Heart right ventricle (tissue), 16 donors: ENCODE measurements around the gene ROBO3. TPM values are rescaled to one million over a fixed set of nuclear protein-coding genes. Genes with fewer than 3 reads are reported as not detected.

Experiments
- ATAC-seq, 8 donors: fragments of 200-7000 bp; cut with Tn5 transposase; one replicate each; pipeline ENCODE4 v1.9.1; 2020; ENCODE audit warnings: mild to moderate bottlenecking in 8 of 8, moderate library complexity in 8 of 8, moderate number of reproducible peaks in 1 of 8
- DNase-seq, 2 donors: peaks; one replicate each; pipeline ENCODE4 v3.0.0-alpha.2; 2020
- H3K27ac ChIP-seq, 10 donors: fragments of 200-600 bp; sonication (generic) in 2 of 10; one replicate each; pipeline versions ENCODE4 v1.5.0 to v1.8.0; 2020 to 2022; ENCODE audit warnings: mild to moderate bottlenecking in 3 of 10
- H3K27me3 ChIP-seq, 7 donors: fragments of 200-600 bp; one replicate each; pipeline ENCODE4 v1.8.0; 2021 to 2022; ENCODE audit warnings: mild to moderate bottlenecking in 2 of 7
- H3K36me3 ChIP-seq, 9 donors: fragments of 200-600 bp; sonication (generic) in 1 of 9; one replicate each; pipeline versions ENCODE4 v1.5.0 to v1.8.0; 2020 to 2022; ENCODE audit warnings: mild to moderate bottlenecking in 2 of 9
- H3K4me1 ChIP-seq, 9 donors: fragments of 200-600 bp; sonication (generic) in 1 of 9; one replicate each; pipeline versions ENCODE4 v1.5.0 to v1.8.0; 2020 to 2022; ENCODE audit warnings: mild to moderate bottlenecking in 4 of 9
- H3K4me3 ChIP-seq, 10 donors: fragments of 200-600 bp; sonication (generic) in 2 of 10; one replicate each; pipeline versions ENCODE4 v1.5.0 to v1.8.0; 2020 to 2022; ENCODE audit warnings: mild to moderate bottlenecking in 7 of 10, moderate library complexity in 2 of 10
- H3K9me3 ChIP-seq, 11 donors: fragments of 200-600 bp in 10 of 11; sonication (generic) in 2 of 11; one replicate each; pipeline versions ENCODE4 v1.5.0 to v1.8.0; 2013 to 2022; ENCODE audit warnings: mild to moderate bottlenecking in 2 of 11, control low read depth in 1 of 11, moderate library complexity in 1 of 11
- CTCF ChIP-seq, 9 donors: fragments of 200-600 bp; sonication (generic) in 2 of 9; IDR thresholded peaks; one replicate each; pipeline versions ENCODE4 v1.5.0 to v1.8.0; 2021 to 2022; ENCODE audit warnings: antibody characterized with exemption in 9 of 9, mild to moderate bottlenecking in 5 of 9, moderate library complexity in 1 of 9
- WGBS, 2 donors: extraction: QIAGEN DNeasy Blood & Tissue Kit; methylation state at CpG; one replicate each; pipeline ENCODE4 v1.1.7; 2013; ENCODE audit warnings: inconsistent platforms in 1 of 2; 5-methylcytosine and 5-hydroxymethylcytosine counted together
- intact Hi-C, 10 donors: fragments of 100-400 bp; cut with DNase I; formaldehyde crosslinking; loops; one replicate each; pipeline versions ENCODE4 v1.11.1 to v1.14.2; 2022
- polyA plus RNA-seq, 2 donors: library from polyadenylated mRNA; stranded (reverse); fragments of 200-250 nt; gene quantifications; one replicate each; pipeline ENCODE4 v1.2.3, GENCODE V29; 2013
- total RNA-seq, 10 donors: library from RNA; stranded (reverse); fragmentation: NEBNext Ultra II Directional in 3 of 10; extraction: Animal tissue kit (Norgen Biotek cat#: 25700) in 3 of 10; gene quantifications; one replicate each; pipeline versions ENCODE4 v1.2.1 to v1.2.4, GENCODE V29; 2021 to 2023
- donor health status: Arrhythmogenic right ventricular cardiomyopathy.
- donor health status: ischemic (EF 13 %, LVEDD 7.1; RV severe dilation, severe dysfunction).
- donor health status: healthy with polysubstance abuse.
- donor health status: DM: no; HTN: yes; CAD: no.
- donor health status: DM: no; HTN: no; CAD: no.
- donor health status: ischemic (EF 25% LVEDD 6.9; RV normal size, moderate dysfunction).
- donor health status: ischemic (EF 25% LVEDD 5.7; RV mildly dilated, moderate dysfunction).
- donor health status: healthy.
- donor health status: DM: yes; HTN: yes; CAD: no.
- donor health status: Ischemic cardiomyopathy.
- donor health status: ischemic (EF 35%, LVEDD 5.7; RV mildly dilated, moderate dysfunction).
- donor health status: nonischemic (EF 11% LVEDD 7.7; RV severe dilation, severe dysfunction).
- donor health status: DM: yes; HTN: yes; CAD: no.
- donor health status: PGD.
- donor health status: ischemic (EF 29% LVEDD 5.4; RV normal size, mild dysfunction).
- donor health status: nonischemic (EF 23%, LVEDD 6.1; RV moderate dilation, normal function).

The ROBO3 gene
- total and polyA plus RNA-seq, 12 donors, result 1.5 to 19.8 (median 4.1) TPM

- no peak for TF ChIP-seq CTCF (IDR thresholded peaks at IDR 0.05)
- Histone ChIP-seq H3K27me3 (peaks cover 0 to 73% (median 47%) of the 10 kb centered on the region in 7 donors), H3K36me3 (no peaks in the 10 kb centered on the region), H3K4me1 (peaks cover 3 to 43% (median 23%) of the 10 kb centered on the region in 9 donors), H3K4me3 (peak overlapping the region in 4 of 10 donors; percentile 46 to 72 (median 70)), H3K9me3 (no peaks in the 10 kb centered on the region), H3K27ac (peak overlapping the region in 2 of 10 donors; percentile 93 to 96)
- WGBS, 2 donors, result 47 to 55% methylated on average over 3 of the region's 3 CpGs
- intact Hi-C loops, result loop anchor here in 3 of 10 donors (5.0 to 10.0 kb wide), 3 partner anchors 42 to 77 kb away; partner anchors contain the start of genes CCDC15 (in 2 of the 3) and HEPN1 (in 1 of the 3)
- no peak for DNase-seq
- no peak for ATAC-seq
These were observed 10.2 kb downstream of the ROBO3 start for GRCh38 chr11:124875401-124875800.

GRCh38 chr11:124875943-124876817, 10.9 kb downstream of the ROBO3 start:
- Histone ChIP-seq H3K4me1 (peaks cover 3 to 44% (median 23%) of the 10 kb centered on the region in 9 donors), H3K27ac (peak overlapping the region; percentile 10 to 96 (median 90)), H3K36me3 (no peaks in the 10 kb centered on the region), H3K4me3 (peak overlapping the region; percentile 36 to 72 (median 66)), H3K9me3 (no peaks in the 10 kb centered on the region), H3K27me3 (peaks cover 0 to 66% (median 40%) of the 10 kb centered on the region in 7 donors)
- peak; percentile 53 to 94 (median 73) for TF ChIP-seq CTCF (IDR thresholded peaks at IDR 0.05)
- intact Hi-C loops, result loop anchor here in 4 of 10 donors (2.0 to 10.0 kb wide), 5 partner anchors 23 to 76 kb away; partner anchors contain the start of genes CCDC15 (in 2 of the 4) and HEPN1 (in 1 of the 4)
- peak; percentile 89 to 93 (median 90) for ATAC-seq
- 2% methylated on average over 64 to 69 of the region's 69 CpGs for WGBS, 2 donors
- peak; percentile 87 to 89 for DNase-seq

- 16 to 20% methylated on average over 30 of the region's 30 CpGs for WGBS, 2 donors
- no peak for TF ChIP-seq CTCF (IDR thresholded peaks at IDR 0.05)
- H3K27ac ChIP-seq, result peak overlapping the region in 9 of 10 donors; percentile 80 to 96 (median 91)
- intact Hi-C loops, result loop anchor here in 4 of 10 donors (2.0 to 10.0 kb wide), 5 partner anchors 22 to 75 kb away; partner anchors contain the start of genes CCDC15 (in 2 of the 4) and HEPN1 (in 1 of the 4)
- H3K4me3 ChIP-seq, result peak overlapping the region; percentile 36 to 72 (median 66)
- H3K27me3 ChIP-seq, result peaks cover 0 to 59% (median 35%) of the 10 kb centered on the region in 7 donors
- DNase-seq (no peak), ATAC-seq (peak in 2 of 8 donors; percentile 2 to 3)
- H3K9me3 ChIP-seq, result no peaks in the 10 kb centered on the region
- peaks cover 3 to 50% (median 23%) of the 10 kb centered on the region in 9 donors for H3K4me1 ChIP-seq
- no peaks in the 10 kb centered on the region for H3K36me3 ChIP-seq
These were observed 11.8 kb downstream of the ROBO3 start for GRCh38 chr11:124876818-124877630.

GRCh38 chr11:124877631-124877909, 12.3 kb downstream of the ROBO3 start:
- peaks cover 0 to 53% (median 31%) of the 10 kb centered on the region in 7 donors for H3K27me3 ChIP-seq
- no peaks in the 10 kb centered on the region for H3K36me3 ChIP-seq
- peak in 1 of 8 donors; percentile 15 for ATAC-seq
- peak overlapping the region; percentile 36 to 72 (median 66) for H3K4me3 ChIP-seq
- no peak for TF ChIP-seq CTCF (IDR thresholded peaks at IDR 0.05)
- intact Hi-C loops, result loop anchor here in 4 of 10 donors (2.0 to 10.0 kb wide), 5 partner anchors 21 to 75 kb away; partner anchors contain the start of genes CCDC15 (in 2 of the 4) and HEPN1 (in 1 of the 4)
- H3K9me3 ChIP-seq, result no peaks in the 10 kb centered on the region
- H3K4me1 ChIP-seq, result peaks cover 3 to 55% (median 25%) of the 10 kb centered on the region in 9 donors
- H3K27ac ChIP-seq, result peak overlapping the region in 5 of 10 donors; percentile 90 to 96 (median 93)
- WGBS, 2 donors, result 30 to 37% methylated on average over 10 of the region's 10 CpGs
- no peak for DNase-seq
